Stimulated activated CD8-positive, alpha-beta memory T cell treated with anti-CD3 and anti-CD28 coated beads, Interleukin-4, amount 100 ng/mL, for 48 hours (primary cell): Measurements from ENCODE around the gene S100A6.

Experiments used
- DNase-seq: peaks from one replicate; pipeline ENCODE4 v3.0.0-alpha.2; 2020

The S100A6 gene

GRCh38 chr1:153544453-153545066 is 8.8 kb upstream of the S100A6 start:
- DNase-seq: no peak

GRCh38 chr1:153543736-153544135 is 7.9 kb upstream of the S100A6 start:
- DNase-seq: no peak

- DNase-seq: no peak
Measured at GRCh38 chr1:153542956-153543711, 7.3 kb upstream of the S100A6 start.

- no peak for DNase-seq
Measured at GRCh38 chr1:153541641-153542590, 6.1 kb upstream of the S100A6 start.

GRCh38 chr1:153540394-153541361 is 4.9 kb upstream of the S100A6 start, which contains the start of gene S100A5:
Gene S100A5, minus strand, starts transcription at chr1:153540934. Its CDS starts 743 bp downstream, at chr1:153540191.
- DNase-seq: peak; percentile 65

GRCh38 chr1:153539395-153540093 is 3.8 kb upstream of the S100A6 start:
- DNase-seq: no peak

- no peak for DNase-seq
Measured at GRCh38 chr1:153538315-153538821, 2.6 kb upstream of the S100A6 start.

- DNase-seq: no peak
Measured at GRCh38 chr1:153537376-153537730, 1.6 kb upstream of the S100A6 start.

- DNase-seq: no peak
Measured at GRCh38 chr1:153536671-153537375, 1.0 kb upstream of the S100A6 start.

GRCh38 chr1:153536012-153536670 is 350 bp upstream of the S100A6 start:
- DNase-seq: peak; percentile 87

- DNase-seq: no peak
Measured at GRCh38 chr1:153534925-153535241, 908 bp downstream of the S100A6 start.

- no peak for DNase-seq
Measured at GRCh38 chr1:153534226-153534924, 1.4 kb downstream of the S100A6 start.

GRCh38 chr1:153533689-153534201 is 2.0 kb downstream of the S100A6 start:
- DNase-seq: peak; percentile 46

GRCh38 chr1:153532769-153533599 is 2.8 kb downstream of the S100A6 start:
- peak; percentile 90 for DNase-seq

GRCh38 chr1:153532181-153532580 is 3.6 kb downstream of the S100A6 start:
- peak; percentile 50 for DNase-seq

- no peak for DNase-seq
Measured at GRCh38 chr1:153531638-153532037, 4.2 kb downstream of the S100A6 start.

- no peak for DNase-seq
Measured at GRCh38 chr1:153527683-153528040, 8.1 kb downstream of the S100A6 start.

GRCh38 chr1:153527023-153527682 is 8.6 kb downstream of the S100A6 start:
- DNase-seq: no peak
